Trophoblast cell (in vitro differentiated cells and primary cell): ENCODE data around the gene TAF4.
"Not testable (repeated sequence)": the region's sequence is repeated elsewhere in the genome, so short reads cannot be mapped to it uniquely, and the experiment has no call there.

Experiments used
- DNase-seq, 2 donors: peaks; one replicate each; pipeline ENCODE4 v3.0.0-alpha.2; 2016
- H2AFZ ChIP-seq: 2 replicates; pipeline ENCODE4 v1.6.1; 2013; ENCODE audit warnings: low read length, moderate library complexity, mild to moderate bottlenecking; ENCODE audit not compliant: insufficient read depth, poor library complexity
- H2AK5ac ChIP-seq: 2 replicates; pipeline ENCODE4 v1.6.1; 2013; ENCODE audit warnings: mild to moderate bottlenecking, low read length
- H2BK120ac ChIP-seq: 2 replicates; pipeline ENCODE4 v1.6.1; 2013; ENCODE audit warnings: low read length, mild to moderate bottlenecking, moderate library complexity; ENCODE audit not compliant: insufficient read depth, poor library complexity
- H2BK12ac ChIP-seq: 2 replicates; pipeline ENCODE4 v1.6.1; 2013; ENCODE audit warnings: mild to moderate bottlenecking, low read length, moderate library complexity
- H2BK5ac ChIP-seq: 2 replicates; pipeline ENCODE4 v1.6.1; 2013; ENCODE audit warnings: low read length, low read depth, moderate library complexity, mild to moderate bottlenecking; ENCODE audit not compliant: poor library complexity
- H3K14ac ChIP-seq: 2 replicates; pipeline ENCODE4 v1.6.1; 2013; ENCODE audit warnings: mild to moderate bottlenecking, low read length
- H3K18ac ChIP-seq: 2 replicates; pipeline ENCODE4 v1.6.1; 2013; ENCODE audit warnings: mild to moderate bottlenecking, low read length
- H3K23ac ChIP-seq: 2 replicates; pipeline ENCODE4 v1.6.1; 2013; ENCODE audit warnings: low read length
- H3K27ac ChIP-seq: 2 replicates; pipeline ENCODE4 v1.5.1; 2013; ENCODE audit warnings: low read depth, mild to moderate bottlenecking, inconsistent platforms, low read length, moderate library complexity
- H3K27me3 ChIP-seq: 2 replicates; pipeline ENCODE4 v1.6.1; 2013; ENCODE audit warnings: inconsistent platforms, mild to moderate bottlenecking, low read length, moderate library complexity; ENCODE audit not compliant: insufficient read depth
- H3K36me3 ChIP-seq, 2 experiments: 1 replicate in 1 of 2; 2 replicates in 1 of 2; pipeline ENCODE4 v1.6.1; 2013; ENCODE audit warnings: low read length in 2 of 2, mild to moderate bottlenecking in 2 of 2, moderate library complexity in 1 of 2; ENCODE audit not compliant: insufficient read depth in 2 of 2, control insufficient read depth in 1 of 2
- H3K4ac ChIP-seq: 2 replicates; pipeline ENCODE4 v1.6.1; 2013; ENCODE audit warnings: low read depth, mild to moderate bottlenecking, low read length, moderate library complexity
- H3K4me1 ChIP-seq, 2 experiments: 1 replicate in 1 of 2; 2 replicates in 1 of 2; pipeline ENCODE4 v1.6.1; 2013; ENCODE audit warnings: low read length in 2 of 2, mild to moderate bottlenecking in 2 of 2, moderate library complexity in 1 of 2; ENCODE audit not compliant: insufficient read depth in 2 of 2, control insufficient read depth in 1 of 2
- H3K4me2 ChIP-seq: 2 replicates; pipeline ENCODE4 v1.6.1; 2013; ENCODE audit warnings: inconsistent platforms, mild to moderate bottlenecking, low read length, moderate library complexity
- H3K4me3 ChIP-seq: 2 replicates; pipeline ENCODE4 v1.5.1; 2013; ENCODE audit warnings: mild to moderate bottlenecking, low read depth, low read length, inconsistent platforms
- H3K79me1 ChIP-seq: one replicate; pipeline ENCODE4 v1.6.1; 2013; ENCODE audit warnings: low read length
- H3K79me2 ChIP-seq: 2 replicates; pipeline ENCODE4 v1.6.1; 2013; ENCODE audit warnings: low read length, mild to moderate bottlenecking; ENCODE audit not compliant: control insufficient read depth, insufficient read depth, poor library complexity
- H3K9ac ChIP-seq: 2 replicates; pipeline ENCODE4 v1.6.1; 2013; ENCODE audit warnings: mild to moderate bottlenecking, low read length
- H3K9me3 ChIP-seq: 2 replicates; pipeline ENCODE4 v1.6.1; 2013; ENCODE audit warnings: low read depth, mild to moderate bottlenecking, control low read depth, inconsistent platforms, low read length; ENCODE audit not compliant: insufficient read depth
- H4K12ac ChIP-seq: 2 replicates; pipeline ENCODE4 v1.6.1; 2013; ENCODE audit warnings: low read depth, mild to moderate bottlenecking, low read length, moderate library complexity
- H4K8ac ChIP-seq: 2 replicates; pipeline ENCODE4 v1.6.1; 2013; ENCODE audit warnings: low read depth, mild to moderate bottlenecking, low read length, moderate library complexity
- H4K91ac ChIP-seq: one replicate; pipeline ENCODE4 v1.6.1; 2013; ENCODE audit warnings: low read depth, mild to moderate bottlenecking, low read length, moderate library complexity
- WGBS: extraction: QIAGEN DNeasy Blood & Tissue Kit; methylation state at CpG from one replicate; pipeline ENCODE4 v1.1.7; 2013; ENCODE audit warnings: missing lambda C conversion rate; ENCODE audit not compliant: insufficient read length, insufficient coverage; ENCODE audit errors: extremely low coverage; 5-methylcytosine and 5-hydroxymethylcytosine counted together

Gene TAF4

GRCh38 chr20:62084224-62084623, 18.5 kb upstream of the TAF4 start:
- not testable (repeated sequence) for H2AFZ ChIP-seq, H3K27me3 ChIP-seq, H3K79me2 ChIP-seq, H3K23ac ChIP-seq, H2AK5ac ChIP-seq, H3K36me3 ChIP-seq, H4K12ac ChIP-seq, H4K91ac ChIP-seq, H2BK5ac ChIP-seq, H3K18ac ChIP-seq, H4K8ac ChIP-seq, H3K4me2 ChIP-seq, H3K9me3 ChIP-seq, H3K14ac ChIP-seq, H2BK12ac ChIP-seq, H3K4me3 ChIP-seq, H3K27ac ChIP-seq, H3K9ac ChIP-seq, H3K4ac ChIP-seq, H3K79me1 ChIP-seq, H2BK120ac ChIP-seq
- peaks cover 5 to 11% of the 10 kb centered on the region in 2 experiments for H3K4me1 ChIP-seq
- WGBS, result no CpG with 5 or more reads among the region's 9 CpGs
- DNase-seq, result peak in 1 of 2 donors; percentile 47

- H4K8ac ChIP-seq, result no peak overlapping the region
- H2BK12ac ChIP-seq, result no peak overlapping the region
- peaks cover 5 to 11% of the 10 kb centered on the region in 2 experiments for H3K4me1 ChIP-seq
- H2AFZ ChIP-seq, result no peak overlapping the region
- H3K9ac ChIP-seq, result no peak overlapping the region
- no peak overlapping the region for H2BK5ac ChIP-seq
- H3K27ac ChIP-seq, result no peak overlapping the region
- no peak overlapping the region for H4K91ac ChIP-seq
- DNase-seq, result no peak
- no peak overlapping the region for H2AK5ac ChIP-seq
- no CpG with 5 or more reads among the region's 5 CpGs for WGBS
- no peak overlapping the region for H3K4me2 ChIP-seq
- no peaks in the 10 kb centered on the region for H3K27me3 ChIP-seq
- no peak overlapping the region for H3K18ac ChIP-seq
- no peak overlapping the region for H3K23ac ChIP-seq
- no peaks in the 10 kb centered on the region for H3K79me1 ChIP-seq
- H2BK120ac ChIP-seq, result no peak overlapping the region
- H3K79me2 ChIP-seq, result no peaks in the 10 kb centered on the region
- H3K4ac ChIP-seq, result no peak overlapping the region
- no peaks in the 10 kb centered on the region for H3K36me3 ChIP-seq
- H3K14ac ChIP-seq, result no peak overlapping the region
- H4K12ac ChIP-seq, result no peak overlapping the region
- H3K4me3 ChIP-seq, result no peak overlapping the region
- H3K9me3 ChIP-seq, result peaks cover 10% of the 10 kb centered on the region
Measured at GRCh38 chr20:62083312-62083711, 17.6 kb upstream of the TAF4 start.

DNA sequence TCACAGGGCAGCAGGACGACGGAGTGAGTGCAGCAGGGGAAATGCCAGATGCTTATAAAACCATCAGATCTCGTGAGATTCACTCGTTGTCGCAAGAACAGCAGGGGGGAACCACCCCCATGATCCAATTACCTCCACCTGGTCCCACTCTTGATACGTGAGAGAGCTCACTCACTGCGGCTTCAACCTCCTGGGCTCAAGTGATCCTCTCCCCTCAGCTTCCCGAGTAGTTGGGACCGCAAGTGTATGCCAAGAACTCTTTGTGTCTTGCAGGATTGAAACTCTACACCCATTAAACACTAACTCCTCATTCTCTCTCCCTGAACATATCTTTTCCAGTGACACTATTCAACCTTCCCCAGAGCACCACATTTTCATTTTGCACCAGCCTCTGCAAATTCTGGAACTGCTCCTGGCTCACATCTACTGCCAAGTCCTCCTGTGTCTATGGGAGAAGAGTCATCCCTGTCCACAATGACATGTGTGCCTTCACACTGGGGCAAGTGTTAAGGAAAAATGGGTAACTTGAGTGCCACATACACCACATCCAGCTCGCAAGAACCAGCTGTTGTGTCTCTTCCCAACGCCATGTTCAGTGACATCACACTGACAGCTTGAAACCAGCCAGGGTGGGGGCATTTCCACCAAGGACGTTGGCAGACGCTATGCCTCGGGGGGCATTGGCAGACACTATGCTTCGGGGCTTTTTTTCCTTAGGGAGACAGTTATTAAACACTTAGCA, 14.7 kb upstream of the TAF4 start:
- no peak for DNase-seq
- H3K4me3 ChIP-seq, result no peak overlapping the region
- no peaks in the 10 kb centered on the region for H3K36me3 ChIP-seq
- H3K79me2 ChIP-seq, result no peaks in the 10 kb centered on the region
- no peak overlapping the region for H2AK5ac ChIP-seq
- H3K23ac ChIP-seq, result peak overlapping the region; percentile 67
- H2BK5ac ChIP-seq, result no peak overlapping the region
- H3K4me1 ChIP-seq, result no peaks in the 10 kb centered on the region
- no peak overlapping the region for H4K8ac ChIP-seq
- no peaks in the 10 kb centered on the region for H3K27me3 ChIP-seq
- WGBS, result no CpG with 5 or more reads among the region's 15 CpGs
- H3K4me2 ChIP-seq, result no peak overlapping the region
- H3K9ac ChIP-seq, result no peak overlapping the region
- no peak overlapping the region for H3K27ac ChIP-seq
- H2BK120ac ChIP-seq, result no peak overlapping the region
- H4K91ac ChIP-seq, result no peak overlapping the region
- H2BK12ac ChIP-seq, result no peak overlapping the region
- no peak overlapping the region for H3K4ac ChIP-seq
- no peak overlapping the region for H4K12ac ChIP-seq
- no peaks in the 10 kb centered on the region for H3K79me1 ChIP-seq
- H3K14ac ChIP-seq, result no peak overlapping the region
- no peaks in the 10 kb centered on the region for H3K9me3 ChIP-seq
- no peak overlapping the region for H2AFZ ChIP-seq
- H3K18ac ChIP-seq, result no peak overlapping the region

- Histone ChIP-seq H3K4ac (no peak overlapping the region), H3K4me3 (no peak overlapping the region), H3K18ac (no peak overlapping the region), H2AK5ac (no peak overlapping the region), H2BK120ac (no peak overlapping the region), H3K79me1 (no peaks in the 10 kb centered on the region), H2BK5ac (no peak overlapping the region), H3K14ac (no peak overlapping the region), H3K23ac (no peak overlapping the region), H3K79me2 (no peaks in the 10 kb centered on the region), H3K9ac (no peak overlapping the region), H4K91ac (no peak overlapping the region), H3K9me3 (peaks cover 4% of the 10 kb centered on the region), H3K27me3 (no peaks in the 10 kb centered on the region), H3K4me1 (no peaks in the 10 kb centered on the region), H4K12ac (no peak overlapping the region), H4K8ac (no peak overlapping the region), H3K4me2 (no peak overlapping the region), H3K36me3 (no peaks in the 10 kb centered on the region), H2BK12ac (no peak overlapping the region), H3K27ac (no peak overlapping the region), H2AFZ (no peak overlapping the region)
- WGBS, result no CpG with 5 or more reads among the region's 1 CpG
- DNase-seq, result no peak
Measured at GRCh38 chr20:62079166-62079565, 13.5 kb upstream of the TAF4 start.
